Upper lobe of left lung (tissue), 6 donors: ENCODE results near the gene ACAP3. TPM values are rescaled to one million over a fixed set of nuclear protein-coding genes. Genes with fewer than 3 reads are reported as not detected.
A peak's percentile ranks its signal among the peaks of the same experiment; 100 is the strongest.

Experiments used
- ATAC-seq, 2 donors: fragments of 200-7000 bp; cut with Tn5 transposase; one replicate each; pipeline ENCODE4 v1.9.1; 2022; ENCODE audit warnings: mild to moderate bottlenecking in 2 of 2, moderate library complexity in 2 of 2; ENCODE audit not compliant: low FRiP score in 2 of 2
- DNase-seq, 2 donors: peaks; one replicate each; pipeline ENCODE4 v3.0.0-alpha.2; 2019 to 2020
- H3K27ac ChIP-seq, 4 donors: fragments of 200-600 bp; sonication (generic); one replicate each; pipeline ENCODE4 v1.5.1; 2016 to 2019
- H3K27me3 ChIP-seq, 4 donors: fragments of 200-600 bp; sonication (generic); one replicate each; pipeline ENCODE4 v1.5.1; 2017 to 2019
- H3K36me3 ChIP-seq, 4 donors: fragments of 200-600 bp; sonication (generic); one replicate each; pipeline ENCODE4 v1.5.1; 2016 to 2019
- H3K4me1 ChIP-seq, 4 donors: fragments of 200-600 bp; sonication (generic); one replicate each; pipeline ENCODE4 v1.5.1; 2018 to 2019
- H3K4me3 ChIP-seq, 4 donors: fragments of 200-600 bp; sonication (generic); one replicate each; pipeline ENCODE4 v1.5.1; 2017 to 2019; ENCODE audit warnings: mild to moderate bottlenecking in 2 of 4, moderate library complexity in 1 of 4
- H3K9me3 ChIP-seq, 4 donors: fragments of 200-600 bp; sonication (generic); one replicate each; pipeline ENCODE4 v1.5.1; 2018 to 2019
- EP300 ChIP-seq, 4 donors: sonication (generic); formaldehyde crosslinking; IDR thresholded peaks; one replicate each; pipeline ENCODE4 v1.5.1; 2017; ENCODE audit warnings: antibody characterized with exemption in 4 of 4, control low read depth in 2 of 4
- POLR2A ChIP-seq, 4 donors: fragments of 450-650 bp; IDR thresholded peaks; one replicate each; pipeline ENCODE4 v1.5.1; 2016 to 2017; ENCODE audit warnings: antibody characterized with exemption in 4 of 4, mild to moderate bottlenecking in 2 of 4
- POLR2AphosphoS5 ChIP-seq, 2 donors: sonication (generic); formaldehyde crosslinking; IDR thresholded peaks; one replicate each; pipeline ENCODE4 v1.5.1; 2017; ENCODE audit warnings: antibody characterized with exemption in 2 of 2
- WGBS, 2 donors: methylation state at CpG; one replicate each; pipeline ENCODE4 v1.1.5; 2017 to 2018; 5-methylcytosine and 5-hydroxymethylcytosine counted together
- small RNA-seq, 4 donors: library from RNA; depleted of rRNA; stranded (forward); fragments of <200 nt; gene quantifications; one replicate each; pipeline ENCODE3, GENCODE V24; 2016
- total RNA-seq, 6 donors: library from RNA; depleted of rRNA in 4 of 6; stranded (reverse); fragments of >200 nt in 4 of 6; gene quantifications; one replicate each; pipeline versions ENCODE4 v1.1.0 to v1.2.1, GENCODE V29; 2016 to 2021
- TF ChIP-seq, protein P1 (sequence below), 6 experiments: fragments of 450-650 bp in 4 of 6; fragments of 200-600 bp in 2 of 6; sonication (generic) in 2 of 6; IDR thresholded peaks; one replicate each; pipeline ENCODE4 v1.5.1; 2016 to 2019; ENCODE audit warnings: antibody characterized with exemption in 6 of 6
- donor health status: DM: no; HTN: no; CAD: no; lungs with moderate emphysema.
- donor health status: DM: no; HTN: yes; CAD: no; lungs with severe emphysema.

Gene ACAP3
- total RNA-seq, 6 donors from 2014 or later = 33.5 to 166 (median 60.1) TPM

DNA sequence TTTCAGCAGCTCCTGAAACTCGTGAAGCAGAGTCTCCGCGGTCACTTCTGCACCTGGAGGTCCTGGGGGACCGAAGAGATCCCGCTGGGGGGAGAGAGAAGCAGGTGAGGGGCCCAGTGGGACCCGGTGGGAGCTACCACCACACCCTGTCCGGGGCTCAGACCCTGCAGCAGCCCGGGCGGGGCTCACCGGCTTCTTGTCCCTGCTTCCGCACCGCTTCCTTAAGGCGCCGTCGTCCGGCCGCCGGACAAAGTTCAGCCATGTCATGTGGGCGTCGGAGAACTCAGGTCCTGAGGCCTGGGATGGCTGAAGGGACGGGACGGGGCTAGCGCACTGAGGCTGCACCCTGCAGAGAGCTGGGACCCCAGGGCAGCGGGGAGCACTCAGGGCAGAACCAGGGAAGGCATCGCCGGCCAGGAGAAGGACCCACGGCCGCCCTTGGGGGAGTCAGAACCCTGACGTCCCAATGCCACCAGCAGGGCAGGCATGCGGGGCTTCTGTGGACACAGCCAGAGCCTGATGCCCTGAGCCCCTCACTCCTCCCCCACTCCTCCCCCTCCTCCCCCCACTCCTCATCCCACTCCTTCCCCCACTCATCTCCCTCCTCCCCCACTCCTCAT, 63.4 kb downstream of the ACAP3 start:
- peak overlapping the region in 3 of 4 donors; percentile 19 to 41 (median 33) for H3K4me3 ChIP-seq
- ATAC-seq (no peak), DNase-seq (peak in 1 of 2 donors; percentile 83)
- WGBS, 2 donors = 73 to 80% methylated on average over 1 to 30 of the region's 30 CpGs
- H3K27ac ChIP-seq = no peak overlapping the region
- no peak for TF ChIP-seq POLR2A (IDR thresholded peaks at IDR 0.05)
- TF ChIP-seq, protein P1, sequence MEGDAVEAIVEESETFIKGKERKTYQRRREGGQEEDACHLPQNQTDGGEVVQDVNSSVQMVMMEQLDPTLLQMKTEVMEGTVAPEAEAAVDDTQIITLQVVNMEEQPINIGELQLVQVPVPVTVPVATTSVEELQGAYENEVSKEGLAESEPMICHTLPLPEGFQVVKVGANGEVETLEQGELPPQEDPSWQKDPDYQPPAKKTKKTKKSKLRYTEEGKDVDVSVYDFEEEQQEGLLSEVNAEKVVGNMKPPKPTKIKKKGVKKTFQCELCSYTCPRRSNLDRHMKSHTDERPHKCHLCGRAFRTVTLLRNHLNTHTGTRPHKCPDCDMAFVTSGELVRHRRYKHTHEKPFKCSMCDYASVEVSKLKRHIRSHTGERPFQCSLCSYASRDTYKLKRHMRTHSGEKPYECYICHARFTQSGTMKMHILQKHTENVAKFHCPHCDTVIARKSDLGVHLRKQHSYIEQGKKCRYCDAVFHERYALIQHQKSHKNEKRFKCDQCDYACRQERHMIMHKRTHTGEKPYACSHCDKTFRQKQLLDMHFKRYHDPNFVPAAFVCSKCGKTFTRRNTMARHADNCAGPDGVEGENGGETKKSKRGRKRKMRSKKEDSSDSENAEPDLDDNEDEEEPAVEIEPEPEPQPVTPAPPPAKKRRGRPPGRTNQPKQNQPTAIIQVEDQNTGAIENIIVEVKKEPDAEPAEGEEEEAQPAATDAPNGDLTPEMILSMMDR (IDR thresholded peaks at IDR 0.05) = peak in 1 of 6 experiments; percentile 7
- no peaks in the 10 kb centered on the region for H3K9me3 ChIP-seq
- peaks cover 0 to 35% (median 15%) of the 10 kb centered on the region in 4 donors for H3K27me3 ChIP-seq
- H3K4me1 ChIP-seq = peaks cover 5 to 23% (median 8%) of the 10 kb centered on the region in 4 donors
- no peaks in the 10 kb centered on the region for H3K36me3 ChIP-seq

DNA sequence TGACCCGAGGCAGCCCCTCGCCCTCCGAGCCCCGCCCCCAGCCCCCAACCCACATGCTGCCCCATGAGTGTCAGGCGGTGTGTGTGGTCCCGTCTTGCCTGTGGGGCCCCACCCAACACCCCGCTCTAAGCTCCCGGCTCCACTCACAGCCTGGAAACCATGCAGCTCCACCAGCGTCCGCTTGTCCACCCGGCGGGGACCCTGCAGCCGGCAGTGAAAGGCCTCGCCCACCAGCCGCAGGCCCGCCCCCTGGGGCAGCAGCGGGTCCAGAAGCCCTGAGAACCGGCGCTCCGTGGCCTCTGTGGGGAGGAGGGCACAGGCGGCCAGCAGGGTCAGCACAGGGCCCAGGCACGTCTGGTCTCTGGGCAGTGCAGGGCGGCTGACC, 63.9 kb downstream of the ACAP3 start:
- no peak for ATAC-seq

DNA sequence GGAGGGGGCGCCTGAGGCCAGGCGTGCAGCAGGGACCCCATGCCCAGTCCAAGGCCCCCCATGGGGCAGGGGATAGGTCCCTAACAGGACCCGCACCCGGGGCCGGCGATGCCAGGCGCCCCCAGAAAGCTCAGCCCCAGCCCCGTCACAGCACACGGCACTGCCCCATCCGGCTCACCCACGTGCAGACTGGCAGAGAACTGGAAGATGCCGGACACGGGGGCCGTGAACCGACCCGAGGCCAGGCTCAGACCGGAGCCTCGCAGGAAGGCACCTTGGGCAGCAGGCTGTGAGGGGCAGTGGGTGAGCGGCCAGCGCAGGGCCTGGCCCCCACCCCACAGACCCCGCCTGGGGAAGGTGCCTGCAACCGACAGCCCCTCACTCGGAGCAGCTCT, 64.5 kb downstream of the ACAP3 start:
- Histone ChIP-seq H3K27ac (no peak overlapping the region), H3K4me1 (peaks cover 5 to 27% (median 8%) of the 10 kb centered on the region in 4 donors), H3K36me3 (no peaks in the 10 kb centered on the region), H3K4me3 (no peak overlapping the region), H3K27me3 (peaks cover 0 to 44% (median 20%) of the 10 kb centered on the region in 4 donors), H3K9me3 (no peaks in the 10 kb centered on the region)
- ATAC-seq (no peak), DNase-seq (peak in 1 of 2 donors; percentile 74)
- no peak for TF ChIP-seq POLR2AphosphoS5 (IDR thresholded peaks at IDR 0.05)
- TF ChIP-seq POLR2A (IDR thresholded peaks at IDR 0.05) = no peak
- TF ChIP-seq EP300 (IDR thresholded peaks at IDR 0.05) = no peak
- TF ChIP-seq, protein P1 (IDR thresholded peaks at IDR 0.05) = no peak
- WGBS, 2 donors = 90 to 98% methylated on average over 2 to 8 of the region's 23 CpGs

More for the DNA sequence above, 63.9 kb downstream of the ACAP3 start:
- peaks cover 0 to 40% (median 17%) of the 10 kb centered on the region in 4 donors for H3K27me3 ChIP-seq
- H3K4me3 ChIP-seq = peak overlapping the region in 3 of 4 donors; percentile 19 to 41 (median 33)
- peak in 1 of 2 donors; percentile 80 for DNase-seq
- H3K36me3 ChIP-seq = no peaks in the 10 kb centered on the region
- no peaks in the 10 kb centered on the region for H3K9me3 ChIP-seq
- 54 to 57% methylated on average over 16 to 23 of the region's 23 CpGs for WGBS, 2 donors
- peaks cover 5 to 23% (median 8%) of the 10 kb centered on the region in 4 donors for H3K4me1 ChIP-seq
- TF ChIP-seq POLR2A (IDR thresholded peaks at IDR 0.05) = no peak
- TF ChIP-seq, protein P1 (IDR thresholded peaks at IDR 0.05) = no peak
- TF ChIP-seq EP300 (IDR thresholded peaks at IDR 0.05) = no peak
- TF ChIP-seq POLR2AphosphoS5 (IDR thresholded peaks at IDR 0.05) = no peak
- no peak overlapping the region for H3K27ac ChIP-seq

DNA sequence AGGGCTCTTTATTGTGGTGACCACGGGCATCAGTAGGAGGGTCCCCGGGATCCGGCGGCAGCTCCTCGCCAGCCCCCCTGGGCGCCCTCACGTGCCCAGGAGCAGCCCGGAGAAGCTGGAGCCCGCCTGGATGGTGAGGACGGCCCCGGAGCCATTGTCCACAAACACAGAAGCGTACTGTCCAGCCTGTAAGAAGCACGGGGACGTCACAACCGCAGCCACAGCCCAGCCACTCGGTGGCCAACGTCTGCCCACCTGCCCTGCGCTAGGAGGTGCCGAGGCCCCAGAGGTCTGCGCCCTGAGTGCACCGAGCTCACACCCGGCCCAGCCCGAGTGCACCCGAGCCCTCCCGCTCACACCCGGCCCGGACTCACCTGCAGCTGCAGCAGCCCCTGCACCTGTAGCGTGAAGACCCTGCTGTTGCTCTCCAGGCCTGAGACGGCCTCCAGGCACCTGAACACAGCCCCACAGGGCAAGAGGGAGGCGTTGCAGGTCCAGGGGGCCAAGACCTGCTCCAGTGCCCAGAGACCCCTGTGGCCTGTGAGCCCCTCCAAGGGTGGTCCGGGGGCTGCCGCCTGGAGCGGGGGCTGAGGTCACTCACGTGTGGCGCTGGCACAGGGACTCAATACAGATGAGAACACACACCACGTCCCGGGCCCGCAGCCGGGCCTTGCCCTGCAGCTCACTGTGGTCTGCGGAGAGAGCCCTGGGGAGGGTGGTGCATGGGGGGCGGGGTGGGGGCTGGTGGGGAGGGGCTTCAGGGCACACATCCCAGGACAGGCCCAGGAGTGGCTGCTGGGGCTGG, 65.1 kb downstream of the ACAP3 start:
- Histone ChIP-seq H3K4me1 (peaks cover 6 to 33% (median 10%) of the 10 kb centered on the region in 4 donors), H3K27me3 (peaks cover 0 to 49% (median 23%) of the 10 kb centered on the region in 4 donors), H3K4me3 (no peak overlapping the region), H3K27ac (no peak overlapping the region), H3K36me3 (no peaks in the 10 kb centered on the region), H3K9me3 (no peaks in the 10 kb centered on the region)
- no peak for TF ChIP-seq POLR2AphosphoS5 (IDR thresholded peaks at IDR 0.05)
- DNase-seq = peak in 1 of 2 donors; percentile 77
- 92 to 93% methylated on average over 5 to 31 of the region's 41 CpGs for WGBS, 2 donors
- ATAC-seq = no peak

Small RNA genes lying within 50 kb of the gene (small RNA-seq; reads per million reads assigned to genes)
- 0 to 0.44 (median 0.03) reads per million in 4 donors for gene MIR6726

Other genes with a start within 250 kb of the ACAP3 start
- 1 to 10 TPM; 1.0 to 2.4 (median 1.8) TPM for gene RNF223, start 233.6 kb downstream of the ACAP3 start, total RNA-seq
- 10 to 100 TPM in 5 of 6 donors, 1 to 10 TPM in 1; 5.7 to 34.6 (median 15.2) TPM for gene C1orf159, start 191.8 kb downstream of the ACAP3 start, total RNA-seq
- gene TTLL10, start 134.1 kb downstream of the ACAP3 start, total RNA-seq = 10 to 100 TPM in 2 of 6 donors, 1 to 10 TPM in 3, under 1 TPM in 1; 0.86 to 14.5 (median 5.8) TPM
- gene TNFRSF18, start 101.3 kb downstream of the ACAP3 start, total RNA-seq = 1 to 10 TPM in 4 of 6 donors, under 1 TPM in 1, not detected in 1; 0.89 to 3.4 (median 2.1) TPM
- gene TNFRSF4, start 93.8 kb downstream of the ACAP3 start, total RNA-seq = 10 to 100 TPM in 2 of 6 donors, 1 to 10 TPM in 3, under 1 TPM in 1; 0.46 to 15.4 (median 2.4) TPM
- gene SDF4, start 75.9 kb downstream of the ACAP3 start, total RNA-seq = 100 to 1,000 TPM in 5 of 6 donors, 10 to 100 TPM in 1; 79.0 to 172 (median 148) TPM
- gene B3GALT6, start 75.7 kb downstream of the ACAP3 start, total RNA-seq = 10 to 100 TPM; 15.2 to 31.3 (median 19.9) TPM
- 1 to 10 TPM in 4 of 6 donors, not detected in 2; 1.9 to 6.3 (median 2.8) TPM for gene C1QTNF12, start 61.2 kb downstream of the ACAP3 start, total RNA-seq
- 10 to 100 TPM; 41.5 to 88.0 (median 50.5) TPM for gene UBE2J2, start 34.1 kb downstream of the ACAP3 start, total RNA-seq
- 10 to 100 TPM in 1 of 6 donors, 1 to 10 TPM in 4, under 1 TPM in 1; 0.91 to 17.8 (median 2.7) TPM for gene SCNN1D, start 27.5 kb downstream of the ACAP3 start, total RNA-seq
- 10 to 100 TPM; 16.8 to 38.8 (median 23.0) TPM for gene PUSL1, start 667 bp upstream of the ACAP3 start, total RNA-seq
- 100 to 1,000 TPM in 2 of 6 donors, 10 to 100 TPM in 4; 71.7 to 267 (median 90.5) TPM for gene INTS11, start 16.7 kb upstream of the ACAP3 start, total RNA-seq
- gene CPTP, start 16.9 kb upstream of the ACAP3 start, total RNA-seq = 10 to 100 TPM; 14.7 to 41.6 (median 26.0) TPM
- 1 to 10 TPM in 1 of 6 donors, under 1 TPM in 5; 0.22 to 1.0 (median 0.79) TPM for gene TAS1R3, start 23.4 kb upstream of the ACAP3 start, total RNA-seq
- 100 to 1,000 TPM in 3 of 6 donors, 10 to 100 TPM in 3; 71.8 to 205 (median 90.6) TPM for gene DVL1, start 41.5 kb upstream of the ACAP3 start, total RNA-seq
- 100 to 1,000 TPM in 2 of 6 donors, 10 to 100 TPM in 4; 23.9 to 137 (median 63.4) TPM for gene MXRA8, start 50.6 kb upstream of the ACAP3 start, total RNA-seq
- 100 to 1,000 TPM in 5 of 6 donors, 10 to 100 TPM in 1; 76.0 to 149 (median 119) TPM for gene AURKAIP1, start 67.3 kb upstream of the ACAP3 start, total RNA-seq
- 100 to 1,000 TPM; 131 to 897 (median 216) TPM for gene CCNL2, start 91.4 kb upstream of the ACAP3 start, total RNA-seq
- 100 to 1,000 TPM in 3 of 6 donors, 10 to 100 TPM in 3; 90.7 to 145 (median 101) TPM for gene MRPL20, start 99.4 kb upstream of the ACAP3 start, total RNA-seq
- gene ANKRD65, start 113.3 kb upstream of the ACAP3 start, total RNA-seq = 10 to 100 TPM; 21.3 to 54.5 (median 34.7) TPM
- gene VWA1, start 127.8 kb upstream of the ACAP3 start, total RNA-seq = 100 to 1,000 TPM in 2 of 6 donors, 10 to 100 TPM in 4; 41.8 to 108 (median 62.5) TPM
- 10 to 100 TPM in 5 of 6 donors, 1 to 10 TPM in 1; 9.2 to 20.9 (median 14.7) TPM for gene ATAD3C, start 141.8 kb upstream of the ACAP3 start, total RNA-seq
- gene ATAD3B, start 163.8 kb upstream of the ACAP3 start, total RNA-seq = 100 to 1,000 TPM in 1 of 6 donors, 10 to 100 TPM in 5; 19.9 to 120 (median 26.9) TPM
- gene ATAD3A, start 204.2 kb upstream of the ACAP3 start, total RNA-seq = 10 to 100 TPM; 18.5 to 31.9 (median 24.0) TPM
- gene TMEM240, start 232.7 kb upstream of the ACAP3 start, total RNA-seq = 1 to 10 TPM in 5 of 6 donors, not detected in 1; 1.8 to 3.6 (median 3.1) TPM